SK-N-SH treated with all-trans-retinoic acid at 6 μM for 48 hours (cell line): ENCODE results near the gene OSBP.

ENCODE experiments used
- ATAC-seq: fragments of 200-7000 bp; cut with Tn5 transposase; 3 replicates; pipeline ENCODE4 v1.9.1; 2020; ENCODE audit warnings: mild to moderate bottlenecking, moderate library complexity
- ARNTL ChIP-seq: fragments of 450-650 bp; formaldehyde crosslinking; IDR thresholded peaks from 2 replicates; pipeline ENCODE4 v1.5.0; 2020; ENCODE audit warnings: low read depth, mild to moderate bottlenecking, moderate library complexity, borderline replicate concordance
- BACH2 ChIP-seq: fragments of 250-450 bp; sonication (Bioruptor Pico); IDR thresholded peaks from 2 replicates; pipeline ENCODE4 v1.9.0; 2021; ENCODE audit warnings: mild to moderate bottlenecking, borderline replicate concordance
- CSDC2 ChIP-seq: fragments of 250-450 bp; sonication (Bioruptor Pico); IDR thresholded peaks from 2 replicates; pipeline ENCODE4 v1.5.0; 2020; ENCODE audit warnings: mild to moderate bottlenecking, moderate library complexity
- ESRRG ChIP-seq: fragments of 250-450 bp; sonication (Bioruptor Pico); IDR thresholded peaks from 2 replicates; pipeline ENCODE4 v1.6.1; 2021; ENCODE audit warnings: mild to moderate bottlenecking
- GLIS3 ChIP-seq: fragments of 250-450 bp; sonication (Bioruptor Pico); IDR thresholded peaks from 2 replicates; pipeline ENCODE4 v1.5.0; 2020; ENCODE audit warnings: mild to moderate bottlenecking, moderate library complexity
- ISL1 ChIP-seq: fragments of 250-450 bp; sonication (Bioruptor Pico); IDR thresholded peaks from 2 replicates; pipeline ENCODE4 v2.1.2; 2022; ENCODE audit warnings: mild to moderate bottlenecking, moderate library complexity
- OSR1 ChIP-seq: fragments of 250-450 bp; sonication (Bioruptor Pico); IDR thresholded peaks from 2 replicates; pipeline ENCODE4 v1.8.0; 2022; ENCODE audit warnings: moderate library complexity, mild to moderate bottlenecking, inconsistent platforms
- PPARA ChIP-seq: fragments of 250-450 bp; sonication (Bioruptor Pico); IDR thresholded peaks from 2 replicates; pipeline ENCODE4 v1.5.0; 2020; ENCODE audit warnings: mild to moderate bottlenecking, borderline replicate concordance
- RARB ChIP-seq: fragments of 250-450 bp; sonication (Bioruptor Pico); IDR thresholded peaks from 2 replicates; pipeline ENCODE4 v1.8.0; 2021; ENCODE audit warnings: mild to moderate bottlenecking, moderate library complexity
- SNAI2 ChIP-seq: fragments of 250-450 bp; sonication (Bioruptor Pico); IDR thresholded peaks from 2 replicates; pipeline ENCODE4 v1.5.0; 2020; ENCODE audit warnings: mild to moderate bottlenecking, moderate library complexity
- TCF4 ChIP-seq: fragments of 250-450 bp; sonication (Bioruptor Pico); IDR thresholded peaks from 2 replicates; pipeline ENCODE4 v1.8.0; 2021; ENCODE audit warnings: mild to moderate bottlenecking, moderate library complexity, borderline replicate concordance
- TOX ChIP-seq: fragments of 250-450 bp; sonication (Bioruptor Pico); IDR thresholded peaks from 2 replicates; pipeline ENCODE4 v1.8.0; 2021; ENCODE audit warnings: mild to moderate bottlenecking, moderate library complexity, borderline replicate concordance
- ZC3H10 ChIP-seq: fragments of 250-450 bp; sonication (Bioruptor Pico); IDR thresholded peaks from 2 replicates; pipeline ENCODE4 v1.5.1; 2021; ENCODE audit warnings: mild to moderate bottlenecking, moderate library complexity
- ZFP3 ChIP-seq: fragments of 250-450 bp; sonication (Bioruptor Pico); IDR thresholded peaks from 2 replicates; pipeline ENCODE4 v1.5.0; 2020; ENCODE audit warnings: mild to moderate bottlenecking, moderate library complexity
- ZNF565 ChIP-seq: fragments of 450-650 bp; formaldehyde crosslinking; conservative IDR thresholded peaks from 2 replicates; pipeline ENCODE4 v1.5.0; 2020; ENCODE audit warnings: low read depth, mild to moderate bottlenecking, moderate library complexity
- ZNF8 ChIP-seq: fragments of 450-650 bp; formaldehyde crosslinking; IDR thresholded peaks from 2 replicates; pipeline ENCODE4 v1.5.0; 2020; ENCODE audit warnings: mild to moderate bottlenecking, moderate library complexity
- TF ChIP-seq, protein P1 (sequence below): fragments of 250-450 bp; sonication (Bioruptor Pico); IDR thresholded peaks from 2 replicates; pipeline ENCODE4 v1.5.1; 2020; ENCODE audit warnings: low read depth, mild to moderate bottlenecking, moderate library complexity
- TF ChIP-seq, protein P2 (sequence below): fragments of 250-450 bp; sonication (Bioruptor Pico); IDR thresholded peaks from 2 replicates; pipeline ENCODE4 v1.5.0; 2020; ENCODE audit warnings: mild to moderate bottlenecking, moderate library complexity
- TF ChIP-seq, protein P3 (sequence below): fragments of 250-450 bp; sonication (Bioruptor Pico); IDR thresholded peaks from 2 replicates; pipeline ENCODE4 v1.5.1; 2021; ENCODE audit warnings: mild to moderate bottlenecking, moderate library complexity
- TF ChIP-seq, protein P4 (sequence below): fragments of 250-450 bp; sonication (Bioruptor Pico); IDR thresholded peaks from 2 replicates; pipeline ENCODE4 v1.8.0; 2021; ENCODE audit warnings: low read depth, mild to moderate bottlenecking, moderate library complexity, borderline replicate concordance
- TF ChIP-seq, protein P5 (sequence below): fragments of 250-450 bp; sonication (Bioruptor Pico); IDR thresholded peaks from 2 replicates; pipeline ENCODE4 v1.8.0; 2020; ENCODE audit warnings: mild to moderate bottlenecking, moderate library complexity, borderline replicate concordance

Gene OSBP

DNA sequence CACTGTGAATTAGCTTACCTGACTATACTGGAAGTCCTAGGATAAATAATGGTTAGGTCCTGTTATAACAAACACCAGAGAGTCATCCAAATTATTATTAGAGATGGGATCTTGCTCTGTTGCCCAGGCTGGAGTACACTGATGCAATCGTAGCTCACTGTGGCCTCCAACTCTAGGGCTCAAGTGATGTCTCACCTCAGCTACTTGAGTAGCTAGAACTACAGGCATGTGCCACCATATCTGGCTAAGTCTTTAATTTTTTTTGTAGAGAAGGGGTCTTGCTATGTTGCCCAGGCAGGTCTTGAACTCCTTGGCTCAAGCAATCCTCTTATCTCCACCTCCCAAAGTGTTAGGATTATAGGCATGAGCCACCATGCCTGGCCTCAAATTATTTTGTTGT, 37.2 kb downstream of the OSBP start:
- TF ChIP-seq ZNF565 (CRISPR knock-in tag): no peak
- no peak for ATAC-seq

DNA sequence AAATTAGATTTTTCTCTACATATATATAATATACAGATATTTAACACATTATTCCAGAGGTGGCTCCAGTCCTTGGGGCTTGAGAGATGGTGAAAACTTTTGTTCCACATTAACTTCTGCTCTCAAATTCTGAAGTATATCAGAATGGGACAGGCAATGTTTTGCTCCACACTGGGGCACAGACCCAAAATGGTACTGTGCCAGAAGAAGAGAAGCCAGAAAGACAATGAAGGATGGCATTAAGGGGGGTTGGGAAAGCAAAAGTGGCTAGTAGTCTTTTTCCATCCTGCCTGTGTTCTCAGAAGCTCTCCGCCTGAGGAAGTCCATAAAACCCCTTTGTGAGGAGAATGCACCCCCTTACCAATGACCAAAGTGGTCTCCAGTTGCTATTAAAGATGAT, 40.1 kb downstream of the OSBP start:
- TF ChIP-seq, protein P1, sequence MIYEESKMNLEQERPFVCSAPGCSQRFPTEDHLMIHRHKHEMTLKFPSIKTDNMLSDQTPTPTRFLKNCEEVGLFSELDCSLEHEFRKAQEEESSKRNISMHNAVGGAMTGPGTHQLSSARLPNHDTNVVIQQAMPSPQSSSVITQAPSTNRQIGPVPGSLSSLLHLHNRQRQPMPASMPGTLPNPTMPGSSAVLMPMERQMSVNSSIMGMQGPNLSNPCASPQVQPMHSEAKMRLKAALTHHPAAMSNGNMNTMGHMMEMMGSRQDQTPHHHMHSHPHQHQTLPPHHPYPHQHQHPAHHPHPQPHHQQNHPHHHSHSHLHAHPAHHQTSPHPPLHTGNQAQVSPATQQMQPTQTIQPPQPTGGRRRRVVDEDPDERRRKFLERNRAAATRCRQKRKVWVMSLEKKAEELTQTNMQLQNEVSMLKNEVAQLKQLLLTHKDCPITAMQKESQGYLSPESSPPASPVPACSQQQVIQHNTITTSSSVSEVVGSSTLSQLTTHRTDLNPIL (CRISPR knock-in tag): no peak
- TF ChIP-seq ZC3H10 (CRISPR knock-in tag): no peak
- no peak for TF ChIP-seq ZFP3 (CRISPR knock-in tag)
- no peak for TF ChIP-seq TOX (CRISPR knock-in tag)
- TF ChIP-seq, protein P2, sequence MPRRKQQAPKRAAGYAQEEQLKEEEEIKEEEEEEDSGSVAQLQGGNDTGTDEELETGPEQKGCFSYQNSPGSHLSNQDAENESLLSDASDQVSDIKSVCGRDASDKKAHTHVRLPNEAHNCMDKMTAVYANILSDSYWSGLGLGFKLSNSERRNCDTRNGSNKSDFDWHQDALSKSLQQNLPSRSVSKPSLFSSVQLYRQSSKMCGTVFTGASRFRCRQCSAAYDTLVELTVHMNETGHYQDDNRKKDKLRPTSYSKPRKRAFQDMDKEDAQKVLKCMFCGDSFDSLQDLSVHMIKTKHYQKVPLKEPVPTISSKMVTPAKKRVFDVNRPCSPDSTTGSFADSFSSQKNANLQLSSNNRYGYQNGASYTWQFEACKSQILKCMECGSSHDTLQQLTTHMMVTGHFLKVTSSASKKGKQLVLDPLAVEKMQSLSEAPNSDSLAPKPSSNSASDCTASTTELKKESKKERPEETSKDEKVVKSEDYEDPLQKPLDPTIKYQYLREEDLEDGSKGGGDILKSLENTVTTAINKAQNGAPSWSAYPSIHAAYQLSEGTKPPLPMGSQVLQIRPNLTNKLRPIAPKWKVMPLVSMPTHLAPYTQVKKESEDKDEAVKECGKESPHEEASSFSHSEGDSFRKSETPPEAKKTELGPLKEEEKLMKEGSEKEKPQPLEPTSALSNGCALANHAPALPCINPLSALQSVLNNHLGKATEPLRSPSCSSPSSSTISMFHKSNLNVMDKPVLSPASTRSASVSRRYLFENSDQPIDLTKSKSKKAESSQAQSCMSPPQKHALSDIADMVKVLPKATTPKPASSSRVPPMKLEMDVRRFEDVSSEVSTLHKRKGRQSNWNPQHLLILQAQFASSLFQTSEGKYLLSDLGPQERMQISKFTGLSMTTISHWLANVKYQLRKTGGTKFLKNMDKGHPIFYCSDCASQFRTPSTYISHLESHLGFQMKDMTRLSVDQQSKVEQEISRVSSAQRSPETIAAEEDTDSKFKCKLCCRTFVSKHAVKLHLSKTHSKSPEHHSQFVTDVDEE: no peak
- TF ChIP-seq, protein P3, sequence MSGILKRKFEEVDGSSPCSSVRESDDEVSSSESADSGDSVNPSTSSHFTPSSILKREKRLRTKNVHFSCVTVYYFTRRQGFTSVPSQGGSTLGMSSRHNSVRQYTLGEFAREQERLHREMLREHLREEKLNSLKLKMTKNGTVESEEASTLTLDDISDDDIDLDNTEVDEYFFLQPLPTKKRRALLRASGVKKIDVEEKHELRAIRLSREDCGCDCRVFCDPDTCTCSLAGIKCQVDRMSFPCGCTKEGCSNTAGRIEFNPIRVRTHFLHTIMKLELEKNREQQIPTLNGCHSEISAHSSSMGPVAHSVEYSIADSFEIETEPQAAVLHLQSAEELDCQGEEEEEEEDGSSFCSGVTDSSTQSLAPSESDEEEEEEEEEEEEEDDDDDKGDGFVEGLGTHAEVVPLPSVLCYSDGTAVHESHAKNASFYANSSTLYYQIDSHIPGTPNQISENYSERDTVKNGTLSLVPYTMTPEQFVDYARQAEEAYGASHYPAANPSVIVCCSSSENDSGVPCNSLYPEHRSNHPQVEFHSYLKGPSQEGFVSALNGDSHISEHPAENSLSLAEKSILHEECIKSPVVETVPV (CRISPR knock-in tag): no peak
- no peak for TF ChIP-seq ZNF565 (CRISPR knock-in tag)
- TF ChIP-seq, protein P4, sequence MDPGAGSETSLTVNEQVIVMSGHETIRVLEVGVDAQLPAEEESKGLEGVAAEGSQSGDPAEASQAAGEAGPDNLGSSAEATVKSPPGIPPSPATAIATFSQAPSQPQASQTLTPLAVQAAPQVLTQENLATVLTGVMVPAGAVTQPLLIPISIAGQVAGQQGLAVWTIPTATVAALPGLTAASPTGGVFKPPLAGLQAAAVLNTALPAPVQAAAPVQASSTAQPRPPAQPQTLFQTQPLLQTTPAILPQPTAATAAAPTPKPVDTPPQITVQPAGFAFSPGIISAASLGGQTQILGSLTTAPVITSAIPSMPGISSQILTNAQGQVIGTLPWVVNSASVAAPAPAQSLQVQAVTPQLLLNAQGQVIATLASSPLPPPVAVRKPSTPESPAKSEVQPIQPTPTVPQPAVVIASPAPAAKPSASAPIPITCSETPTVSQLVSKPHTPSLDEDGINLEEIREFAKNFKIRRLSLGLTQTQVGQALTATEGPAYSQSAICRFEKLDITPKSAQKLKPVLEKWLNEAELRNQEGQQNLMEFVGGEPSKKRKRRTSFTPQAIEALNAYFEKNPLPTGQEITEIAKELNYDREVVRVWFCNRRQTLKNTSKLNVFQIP: no peak
- TF ChIP-seq ARNTL (CRISPR knock-in tag): no peak
- no peak for TF ChIP-seq PPARA
- TF ChIP-seq OSR1: no peak
- no peak for TF ChIP-seq TCF4 (CRISPR knock-in tag)
- TF ChIP-seq ISL1: no peak
- no peak for TF ChIP-seq BACH2 (CRISPR knock-in tag)
- TF ChIP-seq CSDC2 (CRISPR knock-in tag): no peak
- TF ChIP-seq RARB (CRISPR knock-in tag): no peak
- TF ChIP-seq, protein P5, sequence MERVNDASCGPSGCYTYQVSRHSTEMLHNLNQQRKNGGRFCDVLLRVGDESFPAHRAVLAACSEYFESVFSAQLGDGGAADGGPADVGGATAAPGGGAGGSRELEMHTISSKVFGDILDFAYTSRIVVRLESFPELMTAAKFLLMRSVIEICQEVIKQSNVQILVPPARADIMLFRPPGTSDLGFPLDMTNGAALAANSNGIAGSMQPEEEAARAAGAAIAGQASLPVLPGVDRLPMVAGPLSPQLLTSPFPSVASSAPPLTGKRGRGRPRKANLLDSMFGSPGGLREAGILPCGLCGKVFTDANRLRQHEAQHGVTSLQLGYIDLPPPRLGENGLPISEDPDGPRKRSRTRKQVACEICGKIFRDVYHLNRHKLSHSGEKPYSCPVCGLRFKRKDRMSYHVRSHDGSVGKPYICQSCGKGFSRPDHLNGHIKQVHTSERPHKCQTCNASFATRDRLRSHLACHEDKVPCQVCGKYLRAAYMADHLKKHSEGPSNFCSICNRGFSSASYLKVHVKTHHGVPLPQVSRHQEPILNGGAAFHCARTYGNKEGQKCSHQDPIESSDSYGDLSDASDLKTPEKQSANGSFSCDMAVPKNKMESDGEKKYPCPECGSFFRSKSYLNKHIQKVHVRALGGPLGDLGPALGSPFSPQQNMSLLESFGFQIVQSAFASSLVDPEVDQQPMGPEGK (CRISPR knock-in tag): no peak
- no peak for TF ChIP-seq GLIS3 (CRISPR knock-in tag)
- TF ChIP-seq SNAI2: no peak
- ATAC-seq: no peak

DNA sequence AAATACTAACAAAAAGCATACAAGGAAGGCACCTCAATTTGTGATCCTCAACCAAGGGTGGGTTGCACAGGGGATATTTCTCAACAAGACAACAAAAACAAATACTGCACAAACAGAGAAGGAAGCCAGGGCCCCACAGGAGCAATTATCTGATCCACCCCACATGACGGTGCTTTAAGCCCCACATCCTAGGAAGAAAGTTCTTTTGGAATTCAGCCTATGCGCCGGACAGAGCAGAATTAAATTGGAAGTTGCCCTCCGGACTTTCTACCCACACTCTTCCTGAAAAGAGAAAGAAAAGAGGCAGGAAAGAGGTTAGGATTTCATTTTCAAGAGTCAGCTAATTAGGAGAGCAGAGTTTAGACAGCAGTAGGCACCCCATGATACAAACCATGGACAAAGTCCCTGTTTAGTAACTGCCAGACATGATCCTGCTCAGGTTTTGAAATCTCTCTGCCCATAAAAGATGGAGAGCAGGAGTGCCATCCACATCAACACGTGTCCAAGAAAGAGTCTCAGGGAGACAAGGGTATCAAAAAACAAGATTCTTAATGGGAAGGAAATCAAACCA, 40.6 kb downstream of the OSBP start:
- no peak for ATAC-seq

DNA sequence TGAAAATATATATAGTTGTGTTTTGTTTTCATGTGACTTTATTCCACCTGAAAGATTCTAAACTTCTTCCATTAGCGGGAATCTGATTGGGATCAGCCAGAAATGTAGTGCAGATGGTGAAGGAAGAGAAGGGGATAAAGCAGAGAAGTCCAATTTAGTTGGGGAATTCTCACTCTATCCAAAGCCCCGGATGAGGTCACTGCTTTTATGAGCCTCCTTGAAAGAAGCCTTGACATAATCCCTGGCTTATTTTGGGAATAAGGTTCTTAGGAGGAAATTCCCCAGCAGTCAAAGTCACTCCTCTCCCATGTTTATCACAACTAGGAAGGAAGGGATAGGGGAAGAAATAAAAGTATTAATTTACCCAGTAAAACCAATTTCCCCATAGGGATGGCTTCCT, 41.1 kb downstream of the OSBP start:
- TF ChIP-seq ZNF8 (CRISPR knock-in tag): no peak
- TF ChIP-seq, protein P5 (CRISPR knock-in tag): no peak
- TF ChIP-seq, protein P3 (CRISPR knock-in tag): no peak
- TF ChIP-seq ZC3H10 (CRISPR knock-in tag): no peak
- TF ChIP-seq, protein P1 (CRISPR knock-in tag): no peak
- TF ChIP-seq ARNTL (CRISPR knock-in tag): no peak
- no peak for ATAC-seq

More for the DNA sequence above, 40.6 kb downstream of the OSBP start:
- TF ChIP-seq ESRRG (CRISPR knock-in tag): no peak
- TF ChIP-seq, all 23 proteins: peak for 0
